NCI-H1092 treated with DMSO at 0.1 percent for 48 hours (cell line): Measurements from ENCODE around the gene ADARB2.
A peak's percentile ranks its signal among the peaks of the same experiment; 100 is the strongest.
"Not testable (repeated sequence)": the region's sequence is repeated elsewhere in the genome, so short reads cannot be mapped to it uniquely, and the experiment has no call there.

Experiments
- DNase-seq: peaks from one replicate; lab custom pipeline; 2025; lab: John Stamatoyannopoulos, UW

ADARB2 gene

GRCh38 chr10:1737222-1738061 is at the start of gene ADARB2:
Gene ADARB2, minus strand, starts transcription at chr10:1737525.
- peak; percentile 96 for DNase-seq

- DNase-seq = no peak
Observed at GRCh38 chr10:1785835-1786234, 48.5 kb upstream of the ADARB2 start.

- no peak for DNase-seq
Observed at GRCh38 chr10:1782841-1783240, 45.5 kb upstream of the ADARB2 start.

- no peak for DNase-seq
Observed at GRCh38 chr10:1779796-1780195, 42.5 kb upstream of the ADARB2 start.

- no peak for DNase-seq
Observed at GRCh38 chr10:1778375-1778969, 41.1 kb upstream of the ADARB2 start.

GRCh38 chr10:1776127-1776662 is 38.9 kb upstream of the ADARB2 start:
- no peak for DNase-seq

- DNase-seq = no peak
Observed at GRCh38 chr10:1774796-1775195, 37.5 kb upstream of the ADARB2 start.

GRCh38 chr10:1773204-1773603 is 35.9 kb upstream of the ADARB2 start:
- DNase-seq = not testable (repeated sequence)

GRCh38 chr10:1766049-1766448 is 28.7 kb upstream of the ADARB2 start:
- DNase-seq = no peak

- DNase-seq = no peak
Observed at GRCh38 chr10:1762076-1762475, 24.8 kb upstream of the ADARB2 start.

- DNase-seq = no peak
Observed at GRCh38 chr10:1754506-1755153, 17.3 kb upstream of the ADARB2 start.

GRCh38 chr10:1752153-1752552 is 14.8 kb upstream of the ADARB2 start:
- DNase-seq = no peak

- no peak for DNase-seq
Observed at GRCh38 chr10:1747590-1748157, 10.3 kb upstream of the ADARB2 start.

- no peak for DNase-seq
Observed at GRCh38 chr10:1746796-1747195, 9.5 kb upstream of the ADARB2 start.

- no peak for DNase-seq
Observed at GRCh38 chr10:1745780-1746456, 8.6 kb upstream of the ADARB2 start.

GRCh38 chr10:1744524-1744923 is 7.2 kb upstream of the ADARB2 start:
- no peak for DNase-seq

- DNase-seq = no peak
Observed at GRCh38 chr10:1743141-1743540, 5.8 kb upstream of the ADARB2 start.

- DNase-seq = no peak
Observed at GRCh38 chr10:1741450-1741849, 4.1 kb upstream of the ADARB2 start.

- DNase-seq = no peak
Observed at GRCh38 chr10:1739751-1740150, 2.4 kb upstream of the ADARB2 start.

GRCh38 chr10:1738950-1739349 is 1.6 kb upstream of the ADARB2 start:
- no peak for DNase-seq

GRCh38 chr10:1736972-1737221 is 428 bp downstream of the ADARB2 start:
- DNase-seq = no peak
